DOHH2 (cell line): ENCODE data around the gene GRHL3.

Experiments used
- H3F3A ChIP-seq: fragments of 200-600 bp; sonication (generic), shearing (Covaris generic); 2 replicates; pipeline ENCODE4 v1.6.0; 2016; ENCODE audit warnings: antibody characterized with exemption, mild to moderate bottlenecking; ENCODE audit not compliant: control insufficient read depth, insufficient read depth
- H3K27ac ChIP-seq: fragments of 200-600 bp; sonication (generic); 2 replicates; pipeline ENCODE4 v1.5.1; 2014; ENCODE audit warnings: low read depth, mild to moderate bottlenecking, low read length, moderate library complexity
- H3K27me3 ChIP-seq: fragments of 200-600 bp; sonication (generic); 2 replicates; pipeline ENCODE4 v1.6.1; 2014; ENCODE audit warnings: mild to moderate bottlenecking, low read length, mixed read lengths; ENCODE audit not compliant: control insufficient read depth
- H3K36me3 ChIP-seq: fragments of 200-600 bp; sonication (generic); 2 replicates; pipeline ENCODE4 v1.6.1; 2014; ENCODE audit warnings: mild to moderate bottlenecking, low read length, moderate library complexity, mixed read lengths; ENCODE audit not compliant: control insufficient read depth
- H3K4me1 ChIP-seq: fragments of 200-600 bp; sonication (generic); 2 replicates; pipeline ENCODE4 v1.6.1; 2014; ENCODE audit warnings: mild to moderate bottlenecking, low read length, mixed read lengths; ENCODE audit not compliant: control insufficient read depth
- H3K4me2 ChIP-seq: fragments of 200-600 bp; sonication (generic); 2 replicates; pipeline ENCODE4 v1.6.0; 2014; ENCODE audit warnings: mild to moderate bottlenecking, low read length, moderate library complexity
- H3K4me3 ChIP-seq: fragments of 200-600 bp; sonication (generic); 2 replicates; pipeline ENCODE4 v1.5.1; 2014; ENCODE audit warnings: mild to moderate bottlenecking, low read length, mixed read lengths
- H3K79me2 ChIP-seq: fragments of 200-600 bp; sonication (generic); 2 replicates; pipeline ENCODE4 v1.6.1; 2014; ENCODE audit warnings: mild to moderate bottlenecking, low read length, mixed read lengths; ENCODE audit not compliant: control insufficient read depth
- H3K9me2 ChIP-seq: fragments of 200-600 bp; sonication (generic); replicated peaks from 2 replicates; pipeline ENCODE4 v1.6.1; 2014; ENCODE audit warnings: mild to moderate bottlenecking, low read length, mixed read lengths; ENCODE audit not compliant: control insufficient read depth
- H3K9me3 ChIP-seq: fragments of 200-600 bp; sonication (generic); 2 replicates; pipeline ENCODE4 v1.6.1; 2014; ENCODE audit warnings: antibody characterized with exemption, low read length, mixed read lengths; ENCODE audit not compliant: control insufficient read depth, insufficient read depth
- H4K20me1 ChIP-seq: fragments of 200-600 bp; sonication (generic); 2 replicates; pipeline ENCODE4 v1.6.0; 2014; ENCODE audit warnings: low read depth, mild to moderate bottlenecking, antibody characterized with exemption, low read length, moderate library complexity; ENCODE audit not compliant: control insufficient read depth, insufficient read depth
- EZH2phosphoT487 ChIP-seq: fragments of 200-600 bp; sonication (generic); IDR thresholded peaks from 2 replicates; pipeline ENCODE4 v1.6.1; 2017; ENCODE audit warnings: borderline replicate concordance, mild to moderate bottlenecking, antibody characterized with exemption, low read length, moderate library complexity, mixed read lengths
- TF ChIP-seq, protein P1 (sequence below): fragments of 200-600 bp; sonication (generic); IDR thresholded peaks from one replicate; pipeline ENCODE4 v1.5.1; 2014; ENCODE audit warnings: antibody characterized with exemption, mild to moderate bottlenecking, low read depth, low read length; ENCODE audit not compliant: poor library complexity, severe bottlenecking

Gene GRHL3

DNA sequence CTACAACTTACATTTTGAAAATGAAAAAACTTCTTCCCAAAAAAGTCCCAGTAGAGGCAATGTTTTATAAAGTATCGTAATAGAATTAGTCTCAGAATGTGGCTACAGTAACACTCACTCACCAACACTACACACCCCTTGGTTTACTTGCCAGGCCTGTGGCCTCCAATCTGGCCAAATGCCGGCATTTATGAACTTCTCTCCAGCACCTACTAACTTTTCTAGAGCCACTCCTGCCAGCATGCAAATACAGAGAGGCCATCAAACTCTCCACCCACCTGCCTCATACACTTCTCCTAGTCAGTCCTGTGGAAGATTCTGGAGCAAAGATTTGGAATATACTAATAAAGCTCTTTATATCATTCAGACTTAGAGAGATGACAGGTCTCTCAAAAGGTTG, 62.1 kb downstream of the GRHL3 start:
- no peaks in the 10 kb centered on the region for H4K20me1 ChIP-seq

DNA sequence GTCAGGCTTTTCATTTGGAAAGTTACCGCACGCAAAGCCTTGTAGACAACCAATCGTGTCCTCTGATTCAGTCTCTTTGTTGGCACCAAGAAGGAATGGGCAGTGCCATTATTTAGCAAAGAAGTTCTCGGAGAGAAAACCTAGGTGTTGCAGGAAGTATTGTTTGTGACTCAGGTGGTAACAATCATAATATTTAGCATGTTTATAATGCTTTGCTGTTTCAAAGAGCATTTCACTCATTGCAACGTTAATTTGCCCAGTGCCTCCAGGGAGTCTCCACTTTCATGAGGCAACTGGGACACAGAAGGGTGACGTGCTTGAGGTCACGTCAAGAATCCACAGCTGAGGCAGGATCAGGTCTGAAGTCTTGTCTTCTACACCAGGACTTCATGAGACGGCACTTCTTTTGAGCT, 63.0 kb downstream of the GRHL3 start:
- no peaks in the 10 kb centered on the region; the same call in 1 of the 2 replicates for H3K36me3 ChIP-seq
- H3K27ac ChIP-seq, result no peak overlapping the region
- no peaks in the 10 kb centered on the region for H4K20me1 ChIP-seq
- TF ChIP-seq, protein P1, sequence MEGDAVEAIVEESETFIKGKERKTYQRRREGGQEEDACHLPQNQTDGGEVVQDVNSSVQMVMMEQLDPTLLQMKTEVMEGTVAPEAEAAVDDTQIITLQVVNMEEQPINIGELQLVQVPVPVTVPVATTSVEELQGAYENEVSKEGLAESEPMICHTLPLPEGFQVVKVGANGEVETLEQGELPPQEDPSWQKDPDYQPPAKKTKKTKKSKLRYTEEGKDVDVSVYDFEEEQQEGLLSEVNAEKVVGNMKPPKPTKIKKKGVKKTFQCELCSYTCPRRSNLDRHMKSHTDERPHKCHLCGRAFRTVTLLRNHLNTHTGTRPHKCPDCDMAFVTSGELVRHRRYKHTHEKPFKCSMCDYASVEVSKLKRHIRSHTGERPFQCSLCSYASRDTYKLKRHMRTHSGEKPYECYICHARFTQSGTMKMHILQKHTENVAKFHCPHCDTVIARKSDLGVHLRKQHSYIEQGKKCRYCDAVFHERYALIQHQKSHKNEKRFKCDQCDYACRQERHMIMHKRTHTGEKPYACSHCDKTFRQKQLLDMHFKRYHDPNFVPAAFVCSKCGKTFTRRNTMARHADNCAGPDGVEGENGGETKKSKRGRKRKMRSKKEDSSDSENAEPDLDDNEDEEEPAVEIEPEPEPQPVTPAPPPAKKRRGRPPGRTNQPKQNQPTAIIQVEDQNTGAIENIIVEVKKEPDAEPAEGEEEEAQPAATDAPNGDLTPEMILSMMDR, result no peak
- TF ChIP-seq EZH2phosphoT487, result no peak
- H3K9me3 ChIP-seq, result no peaks in the 10 kb centered on the region
- H3K4me1 ChIP-seq, result peaks cover 18% of the 10 kb centered on the region
- no peak overlapping the region for H3K4me2 ChIP-seq
- no peaks in the 10 kb centered on the region for H3K27me3 ChIP-seq
- H3K79me2 ChIP-seq, result no peaks in the 10 kb centered on the region
- no peaks in the 10 kb centered on the region for H3K9me2 ChIP-seq
- no peaks in the 10 kb centered on the region for H3F3A ChIP-seq
- H3K4me3 ChIP-seq, result no peak overlapping the region

More for the DNA sequence above, 62.1 kb downstream of the GRHL3 start:
- Histone ChIP-seq H3F3A (no peaks in the 10 kb centered on the region), H3K27me3 (no peaks in the 10 kb centered on the region), H3K27ac (no peak overlapping the region), H3K4me1 (peaks cover 9% of the 10 kb centered on the region), H3K4me3 (no peak overlapping the region), H3K36me3 (no peaks in the 10 kb centered on the region), H3K4me2 (no peak overlapping the region), H3K9me3 (no peaks in the 10 kb centered on the region), H3K79me2 (no peaks in the 10 kb centered on the region), H3K9me2 (no peaks in the 10 kb centered on the region)
- no peak for TF ChIP-seq EZH2phosphoT487
- TF ChIP-seq, protein P1, result no peak

DNA sequence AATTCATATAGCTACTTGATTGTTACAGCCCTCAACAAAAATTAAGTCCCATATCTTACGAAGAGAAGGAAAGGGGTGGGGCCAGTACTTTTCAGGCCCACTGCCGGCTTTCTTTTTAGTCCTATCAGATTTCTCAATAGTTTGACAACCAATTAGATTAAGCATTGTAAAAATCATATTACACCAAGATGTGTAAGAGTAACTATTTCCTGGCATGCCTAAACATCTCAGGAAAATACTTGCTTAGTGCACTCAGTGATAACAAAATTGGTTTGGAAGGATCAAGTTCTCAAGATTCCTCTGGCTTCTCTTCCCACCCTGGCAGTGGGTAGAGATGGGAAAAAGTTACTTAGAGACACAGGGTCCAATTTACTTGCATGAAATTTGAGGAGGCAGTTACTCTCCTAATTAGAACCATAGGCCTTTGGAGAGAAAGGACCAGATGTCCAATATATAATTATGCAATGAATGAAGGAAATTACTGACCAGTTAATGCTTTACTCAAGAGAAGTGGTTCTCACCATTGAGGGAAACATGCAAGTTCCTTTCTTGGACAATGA, 64.3 kb downstream of the GRHL3 start:
- TF ChIP-seq, protein P1, result no peak
- no peak for TF ChIP-seq EZH2phosphoT487
- no peaks in the 10 kb centered on the region for H3K27me3 ChIP-seq
- H3K9me2 ChIP-seq, result no peaks in the 10 kb centered on the region

More for the DNA sequence above, 64.3 kb downstream of the GRHL3 start:
- no peak overlapping the region for H3K27ac ChIP-seq
- H4K20me1 ChIP-seq, result no peaks in the 10 kb centered on the region
- no peak overlapping the region for H3K4me3 ChIP-seq
- H3K36me3 ChIP-seq, result no peaks in the 10 kb centered on the region; the same call in 1 of the 2 replicates
- no peaks in the 10 kb centered on the region for H3K79me2 ChIP-seq
- H3K4me1 ChIP-seq, result peaks cover 21% of the 10 kb centered on the region
- H3F3A ChIP-seq, result no peaks in the 10 kb centered on the region
- no peak overlapping the region for H3K4me2 ChIP-seq
- no peaks in the 10 kb centered on the region for H3K9me3 ChIP-seq
